ENCODE results near the gene SARM1. TPM values are rescaled to one million over a fixed set of nuclear protein-coding genes. Genes with fewer than 3 reads are reported as not detected.

SARM1 gene
- total and polyA plus RNA-seq, 2 of the 13 experiments (the other 11 are each of a cell fraction or from before 2014, with no cell fraction given), result 0.73 to 0.86 TPM

DNA sequence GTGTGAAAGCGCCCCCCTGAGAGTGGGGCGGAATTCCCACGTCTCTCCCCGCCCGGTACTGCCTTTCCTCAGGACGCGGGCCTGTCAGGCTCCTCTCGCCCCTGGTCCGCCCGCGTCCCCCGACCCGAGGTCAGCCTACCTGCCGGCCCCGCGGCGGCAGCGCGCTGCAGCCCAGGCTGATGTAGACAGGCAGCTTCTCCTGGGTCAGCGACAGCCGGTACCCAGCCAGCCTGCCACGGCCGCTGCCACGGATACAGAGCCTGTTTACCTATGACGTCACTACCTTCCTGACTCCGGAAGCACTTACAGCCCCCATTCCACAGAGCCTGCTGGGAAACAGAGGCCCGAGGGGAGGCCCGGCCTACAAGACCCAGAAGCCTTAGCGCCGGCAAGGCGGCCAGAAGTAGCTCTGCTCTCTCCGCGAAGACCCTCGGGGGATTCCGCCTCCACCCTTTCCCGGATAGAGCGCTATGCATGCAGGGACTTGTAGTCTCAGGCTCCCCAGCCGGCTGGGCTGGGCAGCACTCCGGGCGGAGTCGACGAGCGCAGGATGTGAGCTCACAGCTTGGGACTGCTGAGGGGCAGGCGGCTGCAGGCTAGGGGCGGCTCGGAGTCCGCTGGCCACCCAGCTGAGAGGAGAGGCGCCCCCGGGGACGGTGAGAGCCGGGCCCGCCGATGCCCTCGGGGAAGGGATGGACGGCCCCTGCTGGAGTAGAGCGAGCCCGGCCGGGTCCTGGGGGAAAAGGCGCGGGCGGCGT lies 36.1 kb upstream of the SARM1 start, which contains the start of the genes IFT20 and TNFAIP1 (continued):
- TF ChIP-seq TOPORS (CRISPR knock-in tag; IDR thresholded peaks at IDR 0.05) (0 out of 2 replicates have a peak, but pooled peaks have one; percentile 52), RELA (CRISPR knock-in tag; IDR thresholded peaks at IDR 0.05) (no peak), ZBTB8A (CRISPR knock-in tag; IDR thresholded peaks at IDR 0.05; ENCODE audit: borderline replicate concordance, low read depth) (0 out of 2 replicates have a peak, but pooled peaks have one; percentile 54), PPARG (CRISPR knock-in tag; conservative IDR thresholded peaks at IDR 0.05) (no peak; the same call in 1 of the 2 replicates), GFI1 (CRISPR knock-in tag; IDR thresholded peaks at IDR 0.05; ENCODE audit: borderline replicate concordance) (no peak; the same call in 1 of the 2 replicates), TBX2 (CRISPR knock-in tag; IDR thresholded peaks at IDR 0.05; ENCODE audit: borderline replicate concordance) (peak; percentile 50; the same call in 1 of the 2 replicates), CENPT (CRISPR knock-in tag; IDR thresholded peaks at IDR 0.05; ENCODE audit: low read depth) (no peak), ZNF275 (CRISPR knock-in tag; IDR thresholded peaks at IDR 0.05; ENCODE audit: borderline replicate concordance) (peak; percentile 41; the same call in 1 of the 2 replicates), RBM22 (optimal IDR thresholded peaks at IDR 0.05; ENCODE audit: low read length) (peak; percentile 26), ZMAT3 (CRISPR knock-in tag; conservative IDR thresholded peaks at IDR 0.05) (0 out of 2 replicates have a peak, but pooled peaks have one; percentile 45), SIX4 (CRISPR knock-in tag; IDR thresholded peaks at IDR 0.05) (peak; percentile 30; the same call in 1 of the 2 replicates), JUN (CRISPR knock-in tag; IDR thresholded peaks at IDR 0.05) (peak; percentile 92), IKZF5 (CRISPR knock-in tag; IDR thresholded peaks at IDR 0.05) (peak; percentile 77), ZNF234 (CRISPR knock-in tag; conservative IDR thresholded peaks at IDR 0.05) (0 out of 2 replicates have a peak, but pooled peaks have one; percentile 43), HNF4G (IDR thresholded peaks at IDR 0.05; ENCODE audit: borderline replicate concordance, low read depth, low read length) (no peak), HNF4G (CRISPR knock-in tag; IDR thresholded peaks at IDR 0.05; ENCODE audit: borderline replicate concordance, low read depth) (no peak), JUND (CRISPR knock-in tag; IDR thresholded peaks at IDR 0.05) (peak; percentile 92), ZNF775 (CRISPR knock-in tag; IDR thresholded peaks at IDR 0.05; ENCODE audit: borderline replicate concordance) (no peak)
- TF ChIP-seq, protein P1, sequence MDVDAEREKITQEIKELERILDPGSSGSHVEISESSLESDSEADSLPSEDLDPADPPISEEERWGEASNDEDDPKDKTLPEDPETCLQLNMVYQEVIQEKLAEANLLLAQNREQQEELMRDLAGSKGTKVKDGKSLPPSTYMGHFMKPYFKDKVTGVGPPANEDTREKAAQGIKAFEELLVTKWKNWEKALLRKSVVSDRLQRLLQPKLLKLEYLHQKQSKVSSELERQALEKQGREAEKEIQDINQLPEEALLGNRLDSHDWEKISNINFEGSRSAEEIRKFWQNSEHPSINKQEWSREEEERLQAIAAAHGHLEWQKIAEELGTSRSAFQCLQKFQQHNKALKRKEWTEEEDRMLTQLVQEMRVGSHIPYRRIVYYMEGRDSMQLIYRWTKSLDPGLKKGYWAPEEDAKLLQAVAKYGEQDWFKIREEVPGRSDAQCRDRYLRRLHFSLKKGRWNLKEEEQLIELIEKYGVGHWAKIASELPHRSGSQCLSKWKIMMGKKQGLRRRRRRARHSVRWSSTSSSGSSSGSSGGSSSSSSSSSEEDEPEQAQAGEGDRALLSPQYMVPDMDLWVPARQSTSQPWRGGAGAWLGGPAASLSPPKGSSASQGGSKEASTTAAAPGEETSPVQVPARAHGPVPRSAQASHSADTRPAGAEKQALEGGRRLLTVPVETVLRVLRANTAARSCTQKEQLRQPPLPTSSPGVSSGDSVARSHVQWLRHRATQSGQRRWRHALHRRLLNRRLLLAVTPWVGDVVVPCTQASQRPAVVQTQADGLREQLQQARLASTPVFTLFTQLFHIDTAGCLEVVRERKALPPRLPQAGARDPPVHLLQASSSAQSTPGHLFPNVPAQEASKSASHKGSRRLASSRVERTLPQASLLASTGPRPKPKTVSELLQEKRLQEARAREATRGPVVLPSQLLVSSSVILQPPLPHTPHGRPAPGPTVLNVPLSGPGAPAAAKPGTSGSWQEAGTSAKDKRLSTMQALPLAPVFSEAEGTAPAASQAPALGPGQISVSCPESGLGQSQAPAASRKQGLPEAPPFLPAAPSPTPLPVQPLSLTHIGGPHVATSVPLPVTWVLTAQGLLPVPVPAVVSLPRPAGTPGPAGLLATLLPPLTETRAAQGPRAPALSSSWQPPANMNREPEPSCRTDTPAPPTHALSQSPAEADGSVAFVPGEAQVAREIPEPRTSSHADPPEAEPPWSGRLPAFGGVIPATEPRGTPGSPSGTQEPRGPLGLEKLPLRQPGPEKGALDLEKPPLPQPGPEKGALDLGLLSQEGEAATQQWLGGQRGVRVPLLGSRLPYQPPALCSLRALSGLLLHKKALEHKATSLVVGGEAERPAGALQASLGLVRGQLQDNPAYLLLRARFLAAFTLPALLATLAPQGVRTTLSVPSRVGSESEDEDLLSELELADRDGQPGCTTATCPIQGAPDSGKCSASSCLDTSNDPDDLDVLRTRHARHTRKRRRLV (CRISPR knock-in tag; IDR thresholded peaks at IDR 0.05), result peak; percentile 89; the same call in 1 of the 2 replicates
- TF ChIP-seq, protein P2, sequence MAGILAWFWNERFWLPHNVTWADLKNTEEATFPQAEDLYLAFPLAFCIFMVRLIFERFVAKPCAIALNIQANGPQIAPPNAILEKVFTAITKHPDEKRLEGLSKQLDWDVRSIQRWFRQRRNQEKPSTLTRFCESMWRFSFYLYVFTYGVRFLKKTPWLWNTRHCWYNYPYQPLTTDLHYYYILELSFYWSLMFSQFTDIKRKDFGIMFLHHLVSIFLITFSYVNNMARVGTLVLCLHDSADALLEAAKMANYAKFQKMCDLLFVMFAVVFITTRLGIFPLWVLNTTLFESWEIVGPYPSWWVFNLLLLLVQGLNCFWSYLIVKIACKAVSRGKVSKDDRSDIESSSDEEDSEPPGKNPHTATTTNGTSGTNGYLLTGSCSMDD (CRISPR knock-in tag; IDR thresholded peaks at IDR 0.05), result no peak
